Medulla oblongata (tissue), 1 donor: Measurements from ENCODE around the gene XRCC2.

Experiments used
- DNase-seq: peaks from one replicate; pipeline ENCODE4 v3.0.0-alpha.2; 2015; ENCODE audit errors: extremely low spot score

Gene XRCC2

DNA sequence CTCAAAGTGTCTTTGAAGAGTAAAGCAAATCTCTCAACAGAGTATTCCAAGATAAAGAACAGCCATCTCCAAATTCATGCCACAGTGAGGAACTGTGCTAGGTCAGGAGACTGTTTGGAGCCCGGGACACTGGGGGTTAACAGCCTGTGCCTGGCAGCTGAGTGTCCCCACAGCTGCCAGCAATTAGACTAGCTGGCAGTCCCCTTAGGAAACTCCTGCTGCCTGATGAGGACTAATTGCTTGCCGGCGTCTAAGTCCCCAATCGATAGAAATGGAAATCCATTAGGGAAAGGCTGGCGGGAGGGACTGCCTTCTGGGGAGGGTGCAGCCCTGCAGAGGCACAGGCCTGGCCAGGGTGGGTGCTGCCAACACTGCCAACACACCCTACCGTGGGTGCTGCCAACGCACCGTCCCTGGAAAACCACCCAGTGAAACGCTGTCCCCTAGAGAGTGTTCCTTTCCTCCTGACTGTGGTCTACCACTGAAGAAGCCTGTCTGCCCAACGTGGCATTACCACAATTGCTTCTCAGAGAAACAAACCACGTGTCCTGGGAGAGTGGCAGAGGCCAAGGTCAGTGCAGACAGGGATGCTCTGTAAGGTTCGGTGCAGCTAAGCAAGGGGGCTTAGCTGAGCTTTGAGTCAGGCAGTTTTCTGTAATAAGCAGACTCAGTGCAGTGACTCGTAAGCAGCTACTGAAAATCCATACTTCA lies 60.8 kb downstream of the XRCC2 start:
- peak; percentile 72 for DNase-seq

DNA sequence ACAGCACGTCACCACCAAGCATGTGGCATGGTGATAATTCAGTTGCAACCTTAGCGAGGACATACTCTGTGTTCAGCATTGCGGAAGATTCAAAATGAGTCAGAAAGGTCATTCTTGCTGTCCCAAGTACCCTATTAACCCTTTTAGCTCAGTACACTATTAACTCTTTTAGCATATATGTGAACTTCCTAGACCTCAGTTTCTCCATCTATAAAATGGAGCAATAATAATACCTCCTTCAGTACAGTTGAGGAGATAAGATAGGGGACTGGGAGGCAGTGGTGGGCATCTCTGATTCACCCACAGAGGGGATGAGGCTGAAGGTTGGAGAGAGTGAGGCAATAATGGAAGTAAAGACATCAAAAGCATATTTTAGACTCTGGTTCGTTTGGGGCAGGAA lies 67.3 kb downstream of the XRCC2 start:
- DNase-seq: no peak

DNA sequence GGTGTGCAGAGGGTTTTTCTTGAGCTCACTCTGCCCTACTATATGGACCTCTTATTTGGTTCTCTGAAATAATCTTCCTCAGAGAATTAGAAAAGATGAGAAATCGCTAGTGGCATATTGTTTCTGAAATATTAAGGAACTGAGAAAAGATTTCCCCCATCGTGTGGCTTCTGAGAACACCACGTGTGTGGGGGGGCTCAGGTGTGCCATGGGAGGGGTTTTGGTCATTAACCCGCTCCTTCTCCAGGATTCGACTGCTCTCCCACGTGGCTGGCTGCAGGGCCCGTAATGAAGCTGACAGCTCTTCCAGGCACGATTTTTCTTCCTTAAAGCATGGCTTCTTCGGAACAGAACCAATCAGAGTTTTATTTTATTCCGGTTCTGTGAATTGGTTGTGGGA lies 67.7 kb downstream of the XRCC2 start:
- DNase-seq: no peak

DNA sequence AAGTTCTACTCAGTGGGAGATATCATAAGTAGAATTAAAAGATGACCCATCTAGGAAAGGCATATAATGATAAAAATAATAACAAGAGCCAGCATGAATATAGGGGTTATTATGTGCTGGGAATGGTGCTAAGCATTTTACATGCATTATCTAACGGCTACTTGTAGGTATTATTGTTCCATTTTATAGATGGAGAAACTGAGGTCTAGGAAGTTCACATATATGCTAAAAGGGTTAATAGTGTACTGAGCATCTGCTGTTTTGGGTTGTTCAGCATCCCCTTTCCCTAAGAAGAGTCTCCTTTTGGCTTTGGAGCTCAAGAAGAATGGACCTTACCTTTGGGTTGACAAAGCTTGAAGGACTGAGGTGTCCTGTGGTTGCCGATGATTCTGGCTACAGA lies 68.9 kb downstream of the XRCC2 start:
- no peak for DNase-seq

DNA sequence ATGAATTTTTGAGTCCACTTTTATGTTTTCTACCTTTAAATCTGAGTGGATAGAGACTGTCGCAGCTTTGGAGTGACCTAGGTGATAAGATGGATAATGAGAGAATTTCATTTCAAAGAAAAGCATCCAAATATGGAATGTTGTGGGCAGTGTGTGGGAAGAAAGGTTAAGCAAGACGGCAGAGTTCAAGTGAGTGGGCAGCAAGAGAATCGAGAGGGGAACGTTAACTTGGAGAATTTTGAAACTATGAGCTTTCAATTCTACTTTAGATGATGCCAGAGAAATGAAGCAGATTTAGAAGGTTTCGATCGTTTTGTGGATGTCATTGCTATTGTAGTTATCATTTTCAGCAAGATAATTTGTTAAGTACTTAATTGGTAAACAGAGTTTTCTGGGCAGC lies 73.0 kb downstream of the XRCC2 start:
- DNase-seq: no peak

DNA sequence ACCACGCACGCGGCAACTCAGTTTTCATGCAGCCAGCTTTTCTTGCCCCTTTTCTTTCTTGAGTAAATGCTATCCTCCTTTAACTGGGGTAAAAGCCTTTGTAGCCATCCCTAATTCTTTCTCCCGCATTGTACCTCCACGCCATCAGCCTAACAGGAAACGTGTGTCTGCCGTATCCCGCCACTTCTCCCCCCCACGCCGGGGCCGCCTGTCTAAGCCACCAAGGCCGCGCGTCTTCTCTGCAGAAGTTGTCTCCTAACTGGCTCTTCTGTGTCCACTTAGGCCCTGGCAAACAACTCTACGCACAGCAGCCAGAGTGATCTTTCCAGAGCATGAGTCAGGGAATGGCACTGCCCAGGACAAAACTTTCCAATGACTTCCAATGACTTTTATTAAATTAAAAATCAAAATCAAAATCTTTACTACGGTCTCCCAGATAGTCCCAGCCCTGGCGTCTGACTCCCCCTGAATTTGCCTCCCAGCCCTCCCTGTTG lies 74.6 kb downstream of the XRCC2 start:
- DNase-seq: no peak

DNA sequence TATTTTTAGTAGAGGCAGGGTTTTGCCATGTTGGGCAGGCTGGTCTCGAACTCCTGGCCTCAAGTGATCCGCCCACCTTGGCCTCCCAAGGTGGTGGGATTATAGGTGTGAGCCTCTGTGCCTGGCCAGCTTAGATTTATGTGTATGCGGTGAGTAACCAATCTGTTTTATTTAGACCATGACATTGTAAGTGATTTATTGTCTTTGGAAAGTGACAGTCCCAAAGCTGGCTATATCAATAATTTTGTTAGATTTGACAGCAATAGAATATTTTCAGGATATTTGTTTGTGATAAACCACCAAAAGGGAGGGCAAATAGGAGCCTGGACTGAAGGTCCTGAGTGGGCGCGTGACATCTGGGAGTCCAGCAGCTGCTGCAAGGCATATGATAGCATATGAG lies 75.7 kb downstream of the XRCC2 start:
- no peak for DNase-seq

DNA sequence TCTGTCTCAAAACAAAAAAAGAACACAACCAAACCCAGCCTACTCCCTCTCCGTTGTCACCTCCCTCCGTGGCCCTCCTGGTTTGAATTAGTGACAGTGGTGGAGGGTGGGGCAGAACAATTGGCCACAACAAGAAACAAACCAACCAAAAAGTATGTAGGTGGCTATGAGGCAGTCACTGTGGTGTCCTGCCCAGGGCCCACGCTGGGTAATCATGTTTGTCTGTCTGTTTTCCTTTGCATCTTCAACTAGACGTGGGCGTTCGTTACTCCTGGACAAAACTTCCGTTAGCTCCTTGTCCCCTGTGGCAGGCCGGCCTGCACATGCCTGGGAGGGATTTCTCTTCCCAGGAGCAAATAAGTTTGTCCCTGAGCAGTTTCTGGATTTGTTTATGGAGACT lies 78.4 kb downstream of the XRCC2 start:
- no peak for DNase-seq

DNA sequence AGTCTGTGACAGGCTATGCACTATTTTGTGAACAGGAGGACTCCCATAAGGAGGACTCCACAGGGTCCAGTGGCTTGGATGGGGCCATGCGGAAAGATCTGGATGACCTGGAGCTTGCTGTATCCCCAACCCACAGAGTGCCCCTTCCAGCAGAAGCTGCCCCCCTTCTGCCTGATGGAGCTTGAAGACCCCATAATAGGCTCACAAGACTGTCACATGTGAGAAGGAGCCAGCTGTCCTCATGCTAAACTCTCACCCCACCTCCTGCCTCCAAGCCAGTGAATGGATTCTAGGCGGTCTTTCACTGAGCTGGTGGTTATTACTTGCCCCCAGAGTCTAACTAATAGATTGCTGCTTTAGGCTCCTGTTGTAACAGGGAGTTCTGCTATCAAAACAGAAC lies 79.1 kb downstream of the XRCC2 start:
- no peak for DNase-seq
